SU-DHL-6 (cell line): ENCODE measurements around the gene RGL1.

Experiments used
- H2AFZ ChIP-seq: fragments of 200-600 bp; sonication (generic); 2 replicates; pipeline ENCODE4 v1.6.1; 2014; ENCODE audit warnings: low read depth, mild to moderate bottlenecking, moderate library complexity, mixed read lengths, antibody characterized with exemption, low read length; ENCODE audit not compliant: severe bottlenecking
- H3F3A ChIP-seq: fragments of 200-600 bp; shearing (Covaris generic); 2 replicates; pipeline ENCODE4 v1.6.0; 2016; ENCODE audit warnings: antibody characterized with exemption, mild to moderate bottlenecking; ENCODE audit not compliant: insufficient read depth
- H3K27ac ChIP-seq: fragments of 200-600 bp; sonication (generic); 2 replicates; pipeline ENCODE4 v1.5.1; 2016; ENCODE audit warnings: low read depth, mild to moderate bottlenecking, low read length, moderate library complexity, mixed read lengths
- H3K27me3 ChIP-seq: fragments of 200-600 bp; sonication (generic), shearing (Covaris generic); 2 replicates; pipeline ENCODE4 v1.6.0; 2014; ENCODE audit warnings: mild to moderate bottlenecking, low read length
- H3K36me3 ChIP-seq: fragments of 200-600 bp; sonication (generic); 2 replicates; pipeline ENCODE4 v1.6.1; 2014; ENCODE audit warnings: mild to moderate bottlenecking, low read length, mixed read lengths
- H3K4me2 ChIP-seq: fragments of 300-600, 200-600 bp; shearing (Covaris generic), sonication (generic); 2 replicates; pipeline ENCODE4 v1.6.0; 2014; ENCODE audit warnings: low read length, low read depth, mild to moderate bottlenecking; ENCODE audit not compliant: poor library complexity, severe bottlenecking
- H3K4me3 ChIP-seq: fragments of 200-600 bp; sonication (generic); 2 replicates; pipeline ENCODE4 v1.5.1; 2014; ENCODE audit warnings: antibody characterized with exemption, low read length, mild to moderate bottlenecking, mixed read lengths; ENCODE audit not compliant: insufficient read depth, poor library complexity, severe bottlenecking
- H3K79me2 ChIP-seq: fragments of 200-600 bp; sonication (generic); 2 replicates; pipeline ENCODE4 v1.6.1; 2014; ENCODE audit warnings: mild to moderate bottlenecking, low read length, moderate library complexity; ENCODE audit not compliant: insufficient read depth
- H3K9ac ChIP-seq: fragments of 200-600 bp; sonication (generic); 2 replicates; pipeline ENCODE4 v1.7.0; 2014; ENCODE audit warnings: mild to moderate bottlenecking, low read length
- H3K9me2 ChIP-seq: fragments of 200-600 bp; sonication (generic); replicated peaks from 2 replicates; pipeline ENCODE4 v1.6.1; 2014; ENCODE audit warnings: low read length; ENCODE audit not compliant: insufficient read depth
- H3K9me3 ChIP-seq: fragments of 200-600 bp; sonication (generic); 2 replicates; pipeline ENCODE4 v1.6.1; 2014; ENCODE audit warnings: low read length, mixed read lengths; ENCODE audit not compliant: insufficient read depth
- H4K20me1 ChIP-seq: fragments of 200-600 bp; sonication (generic); 2 replicates; pipeline ENCODE4 v1.6.1; 2014; ENCODE audit warnings: low read depth, mild to moderate bottlenecking, antibody characterized with exemption, low read length, moderate library complexity, mixed read lengths
- CTCF ChIP-seq: fragments of 200-600 bp; sonication (generic); IDR thresholded peaks from one replicate; pipeline ENCODE4 v1.5.1; 2017; ENCODE audit warnings: antibody characterized with exemption, mild to moderate bottlenecking, low read length, moderate library complexity; ENCODE audit not compliant: insufficient read depth, poor library complexity, severe bottlenecking
- EZH2phosphoT487 ChIP-seq: fragments of 200-600 bp; sonication (generic), shearing (Covaris generic); conservative IDR thresholded peaks from 2 replicates; pipeline ENCODE4 v1.6.1; 2018; ENCODE audit warnings: mild to moderate bottlenecking, antibody characterized with exemption, low read length, moderate library complexity, mixed read lengths

The RGL1 gene

GRCh38 chr1:183877053-183877720 is 72.3 kb downstream of the RGL1 start:
- H3K79me2 ChIP-seq = no peaks in the 10 kb centered on the region
- H3K27me3 ChIP-seq = no peaks in the 10 kb centered on the region
- no peaks in the 10 kb centered on the region for H3K36me3 ChIP-seq
- no peak overlapping the region for H3K27ac ChIP-seq
- no peak overlapping the region for H3K4me3 ChIP-seq
- TF ChIP-seq CTCF = no peak
- no peak for TF ChIP-seq EZH2phosphoT487
- H3F3A ChIP-seq = no peaks in the 10 kb centered on the region
- no peak overlapping the region for H2AFZ ChIP-seq
- H4K20me1 ChIP-seq = no peaks in the 10 kb centered on the region
- no peaks in the 10 kb centered on the region for H3K9me2 ChIP-seq
- H3K4me2 ChIP-seq = no peak overlapping the region
- H3K9me3 ChIP-seq = no peaks in the 10 kb centered on the region
- H3K9ac ChIP-seq = no peak overlapping the region

- no peaks in the 10 kb centered on the region for H3F3A ChIP-seq
- H3K36me3 ChIP-seq = no peaks in the 10 kb centered on the region
- no peaks in the 10 kb centered on the region for H4K20me1 ChIP-seq
- no peak overlapping the region for H2AFZ ChIP-seq
- H3K4me3 ChIP-seq = no peak overlapping the region
- H3K9ac ChIP-seq = no peak overlapping the region
- no peak overlapping the region for H3K4me2 ChIP-seq
- no peaks in the 10 kb centered on the region for H3K79me2 ChIP-seq
- no peaks in the 10 kb centered on the region for H3K27me3 ChIP-seq
- H3K9me2 ChIP-seq = no peaks in the 10 kb centered on the region
- H3K9me3 ChIP-seq = no peaks in the 10 kb centered on the region
- no peak overlapping the region for H3K27ac ChIP-seq
- TF ChIP-seq EZH2phosphoT487 = no peak
- TF ChIP-seq CTCF = no peak
These were observed 74.6 kb downstream of the RGL1 start for GRCh38 chr1:183879494-183879893.

GRCh38 chr1:183879966-183880365 is 75.0 kb downstream of the RGL1 start:
- TF ChIP-seq CTCF (no peak), EZH2phosphoT487 (no peak)
- no peaks in the 10 kb centered on the region for H3K9me3 ChIP-seq
- no peaks in the 10 kb centered on the region for H3K27me3 ChIP-seq
- no peaks in the 10 kb centered on the region for H4K20me1 ChIP-seq
- no peaks in the 10 kb centered on the region for H3F3A ChIP-seq
- no peak overlapping the region for H3K27ac ChIP-seq
- no peaks in the 10 kb centered on the region for H3K9me2 ChIP-seq
- H3K79me2 ChIP-seq = no peaks in the 10 kb centered on the region
- H3K9ac ChIP-seq = no peak overlapping the region
- H2AFZ ChIP-seq = no peak overlapping the region
- no peaks in the 10 kb centered on the region for H3K36me3 ChIP-seq
- H3K4me2 ChIP-seq = no peak overlapping the region
- H3K4me3 ChIP-seq = no peak overlapping the region
